Suprapubic skin (tissue), 4 donors: ENCODE measurements around the gene CORO2A. TPM values are rescaled to one million over a fixed set of nuclear protein-coding genes. Genes with fewer than 3 reads are reported as not detected.

Source experiments
- DNase-seq, 2 donors: peaks; one replicate each; pipeline ENCODE4 v3.0.0-alpha.2; 2019; ENCODE audit warnings: low spot score in 2 of 2
- H3K27ac ChIP-seq: fragments of 200-600 bp; sonication (generic); one replicate; pipeline ENCODE4 v1.5.1; 2019
- H3K27me3 ChIP-seq: fragments of 200-600 bp; sonication (generic); one replicate; pipeline ENCODE4 v1.5.1; 2019
- H3K36me3 ChIP-seq: fragments of 200-600 bp; sonication (generic); one replicate; pipeline ENCODE4 v1.5.1; 2019
- H3K4me1 ChIP-seq: fragments of 200-600 bp; sonication (generic); one replicate; pipeline ENCODE4 v1.5.1; 2019
- H3K4me3 ChIP-seq: fragments of 200-600 bp; sonication (generic); one replicate; pipeline ENCODE4 v1.5.1; 2019; ENCODE audit warnings: mild to moderate bottlenecking
- H3K9me3 ChIP-seq: fragments of 200-600 bp; sonication (generic); one replicate; pipeline ENCODE4 v1.5.1; 2019
- CTCF ChIP-seq, 2 donors: fragments of 200-600 bp in 1 of 2; fragments of 450-650 bp in 1 of 2; sonication (generic) in 1 of 2; IDR thresholded peaks; one replicate each; pipeline ENCODE4 v1.5.1; 2016 to 2019; ENCODE audit warnings: antibody characterized with exemption in 2 of 2, mild to moderate bottlenecking in 1 of 2, moderate library complexity in 1 of 2
- EP300 ChIP-seq: sonication (generic); formaldehyde crosslinking; IDR thresholded peaks from one replicate; pipeline ENCODE4 v1.6.1; 2017; ENCODE audit warnings: antibody characterized with exemption
- POLR2A ChIP-seq, 2 donors: fragments of 450-650 bp; IDR thresholded peaks; one replicate each; pipeline ENCODE4 v1.6.1; 2017; ENCODE audit warnings: antibody characterized with exemption in 2 of 2, mild to moderate bottlenecking in 2 of 2, moderate library complexity in 2 of 2
- POLR2AphosphoS5 ChIP-seq, 3 donors: sonication (generic); formaldehyde crosslinking; IDR thresholded peaks; one replicate each; pipeline ENCODE4 v1.6.1; 2017; ENCODE audit warnings: antibody characterized with exemption in 3 of 3
- WGBS: methylation state at CpG from one replicate; pipeline ENCODE4 v1.1.5; 2018; 5-methylcytosine and 5-hydroxymethylcytosine counted together
- total RNA-seq, 4 donors: library from RNA; depleted of rRNA; stranded (reverse); fragments of >200 nt; gene quantifications; one replicate each; pipeline ENCODE4 v1.1.0, GENCODE V29; 2016

CORO2A gene
- total RNA-seq, 4 donors from 2014 or later, result 17.5 to 25.0 (median 19.9) TPM

GRCh38 chr9:98217255-98217654, 24.8 kb upstream of the CORO2A start:
- DNase-seq, result no peak
- H3K4me3 ChIP-seq, result no peak overlapping the region
- peaks cover 15% of the 10 kb centered on the region for H3K4me1 ChIP-seq
- H3K36me3 ChIP-seq, result peaks cover 59% of the 10 kb centered on the region
- TF ChIP-seq EP300, result no peak
- TF ChIP-seq CTCF (IDR thresholded peaks at IDR 0.05), result no peak
- TF ChIP-seq POLR2A (IDR thresholded peaks at IDR 0.05), result no peak
- no peak for TF ChIP-seq POLR2AphosphoS5 (IDR thresholded peaks at IDR 0.05)
- 82% methylated on average over 2 of the region's 2 CpGs for WGBS
- H3K27me3 ChIP-seq, result no peaks in the 10 kb centered on the region
- H3K27ac ChIP-seq, result peak overlapping the region; percentile 34
- H3K9me3 ChIP-seq, result no peaks in the 10 kb centered on the region

- no peak overlapping the region for H3K27ac ChIP-seq
- peaks cover 15% of the 10 kb centered on the region for H3K4me1 ChIP-seq
- TF ChIP-seq POLR2AphosphoS5 (IDR thresholded peaks at IDR 0.05) (no peak), POLR2A (IDR thresholded peaks at IDR 0.05) (no peak), EP300 (no peak), CTCF (IDR thresholded peaks at IDR 0.05) (no peak)
- DNase-seq, result no peak
- no peaks in the 10 kb centered on the region for H3K27me3 ChIP-seq
- H3K9me3 ChIP-seq, result no peaks in the 10 kb centered on the region
- no peak overlapping the region for H3K4me3 ChIP-seq
- 87% methylated on average over 3 of the region's 3 CpGs for WGBS
- H3K36me3 ChIP-seq, result peaks cover 55% of the 10 kb centered on the region
Measured at GRCh38 chr9:98216391-98216790, 24.0 kb upstream of the CORO2A start.

DNA sequence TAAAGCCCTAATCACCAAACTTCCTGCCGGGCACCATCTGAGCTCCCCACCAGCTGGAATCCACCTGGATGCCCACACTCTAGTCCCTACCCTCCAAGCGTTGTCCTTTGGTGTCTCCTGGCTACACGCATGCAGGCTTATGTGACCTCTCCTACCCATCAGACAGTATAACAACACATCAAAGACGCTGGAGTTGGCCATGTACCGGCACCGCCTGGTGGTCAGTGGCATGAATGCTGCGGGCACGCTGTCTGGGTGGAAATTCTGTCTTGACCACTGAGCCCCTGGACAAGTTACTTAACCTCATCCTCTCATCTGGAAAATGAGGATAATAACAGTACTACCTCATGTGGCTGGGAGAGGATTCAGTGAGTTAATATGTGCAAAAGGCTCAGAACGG, 23.4 kb upstream of the CORO2A start:
- Histone ChIP-seq H3K27ac (peak overlapping the region; percentile 88), H3K36me3 (peaks cover 51% of the 10 kb centered on the region), H3K4me1 (peaks cover 18% of the 10 kb centered on the region), H3K4me3 (no peak overlapping the region), H3K27me3 (no peaks in the 10 kb centered on the region), H3K9me3 (no peaks in the 10 kb centered on the region)
- WGBS, result 91% methylated on average over 9 of the region's 9 CpGs
- TF ChIP-seq CTCF (IDR thresholded peaks at IDR 0.05), result no peak
- DNase-seq, result no peak

DNA sequence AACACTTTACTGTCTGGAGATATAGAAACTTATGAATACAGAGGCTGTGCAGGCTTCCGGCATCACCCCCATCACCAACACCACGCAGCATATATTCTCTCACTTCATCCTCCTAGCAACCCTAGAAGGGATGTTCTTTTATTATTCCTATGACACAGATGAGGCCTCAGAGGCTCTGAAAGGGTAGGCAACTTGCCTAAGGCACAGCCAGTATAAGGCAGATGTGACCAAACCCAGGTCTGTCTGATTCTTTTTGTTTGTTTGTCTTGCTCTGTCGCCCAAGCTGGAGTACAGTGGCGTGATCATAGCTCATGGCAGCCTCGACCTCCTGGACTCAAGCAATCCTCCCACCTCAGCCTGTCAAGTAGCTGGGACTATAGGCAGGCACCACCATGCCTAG, 22.8 kb upstream of the CORO2A start:
- Histone ChIP-seq H3K4me3 (no peak overlapping the region), H3K36me3 (peaks cover 45% of the 10 kb centered on the region), H3K27me3 (no peaks in the 10 kb centered on the region), H3K4me1 (peaks cover 23% of the 10 kb centered on the region), H3K27ac (peak overlapping the region; percentile 88), H3K9me3 (no peaks in the 10 kb centered on the region)
- WGBS, result 74% methylated on average over 5 of the region's 5 CpGs
- DNase-seq, result no peak
- TF ChIP-seq EP300 (no peak), POLR2AphosphoS5 (IDR thresholded peaks at IDR 0.05) (no peak), CTCF (IDR thresholded peaks at IDR 0.05) (no peak), POLR2A (IDR thresholded peaks at IDR 0.05) (no peak)

DNA sequence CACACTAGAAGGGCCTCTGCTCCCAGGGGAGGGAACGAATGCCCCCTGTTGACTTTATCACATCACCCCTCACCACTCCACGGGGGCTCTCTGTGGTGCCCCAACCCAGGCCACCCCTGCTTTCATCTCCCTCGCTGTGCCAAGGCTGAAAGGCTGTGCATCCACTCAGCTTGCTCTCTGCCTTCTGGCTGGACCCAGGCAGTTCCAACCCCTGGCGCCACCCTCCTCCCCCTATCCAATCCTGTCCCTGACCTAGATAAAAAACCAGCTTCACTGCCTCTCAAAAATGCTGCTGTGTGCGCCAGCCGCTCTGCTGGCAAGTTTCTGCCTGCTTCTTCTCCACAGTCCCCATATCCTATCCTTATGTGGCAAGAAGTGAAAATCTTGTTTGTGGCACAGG, 22.4 kb upstream of the CORO2A start:
- Histone ChIP-seq H3K36me3 (peaks cover 41% of the 10 kb centered on the region), H3K27me3 (no peaks in the 10 kb centered on the region), H3K9me3 (no peaks in the 10 kb centered on the region), H3K27ac (peak overlapping the region; percentile 88), H3K4me3 (no peak overlapping the region), H3K4me1 (peaks cover 24% of the 10 kb centered on the region)
- 55% methylated on average over 6 of the region's 6 CpGs for WGBS
- TF ChIP-seq CTCF (IDR thresholded peaks at IDR 0.05), result no peak
- no peak for TF ChIP-seq POLR2AphosphoS5 (IDR thresholded peaks at IDR 0.05)
- no peak for TF ChIP-seq EP300
- no peak for TF ChIP-seq POLR2A (IDR thresholded peaks at IDR 0.05)
- DNase-seq, result no peak
